CD4-positive, alpha-beta memory T cell (primary cell): ENCODE results near the gene HCAR1. TPM values are rescaled to one million over a fixed set of nuclear protein-coding genes. Genes with fewer than 3 reads are reported as not detected.
"Not testable (repeated sequence)": the region's sequence is repeated elsewhere in the genome, so short reads cannot be mapped to it uniquely, and the experiment has no call there.

Experiments used
- CTCF ChIA-PET: fragments of 350-600 bp; sonication (Branson Sonifier 250); formaldehyde crosslinking; loops from one replicate; lab custom pipeline; 2021; ENCODE audit warnings: inconsistent platforms; ENCODE audit not compliant: partially characterized antibody; lab: Charles Lee
- POLR2A ChIA-PET: fragments of 350-600 bp; sonication (Branson Sonifier 250); formaldehyde crosslinking; loops from one replicate; lab custom pipeline; 2021; ENCODE audit not compliant: partially characterized antibody; lab: Charles Lee
- DNase-seq, 5 donors: peaks; one replicate each; pipeline versions ENCODE4 v3.0.0 to v3.0.0-alpha.2; 2020 to 2022; ENCODE audit warnings: mixed read lengths in 1 of 5
- H3K27ac ChIP-seq: one replicate; pipeline ENCODE4 v1.7.0; 2013; ENCODE audit warnings: low read depth, low read length
- H3K27me3 ChIP-seq: 2 replicates; pipeline ENCODE4 v1.7.0; 2013; ENCODE audit warnings: mild to moderate bottlenecking, low read length, moderate library complexity; ENCODE audit not compliant: insufficient read depth
- H3K36me3 ChIP-seq: 2 replicates; pipeline ENCODE4 v1.7.0; 2013; ENCODE audit warnings: mild to moderate bottlenecking, low read length, moderate library complexity; ENCODE audit not compliant: insufficient read depth
- H3K4me1 ChIP-seq: 2 replicates; pipeline ENCODE4 v1.7.0; 2013; ENCODE audit warnings: mild to moderate bottlenecking, low read length, moderate library complexity; ENCODE audit not compliant: insufficient read depth
- H3K4me3 ChIP-seq, 2 donors: one replicate each; pipeline ENCODE4 v1.7.0; 2013; ENCODE audit warnings: low read length in 2 of 2, mild to moderate bottlenecking in 1 of 2
- H3K9me3 ChIP-seq, 2 donors: one replicate each; pipeline ENCODE4 v1.7.0; 2013; ENCODE audit warnings: low read length in 2 of 2, control low read depth in 1 of 2; ENCODE audit not compliant: control insufficient read depth in 1 of 2
- H3K27ac Mint-ChIP-seq, 7 donors: one replicate each; pipeline ENCODE4 v1.8.0; 2020 to 2021; ENCODE audit warnings: mixed read lengths in 7 of 7, mild to moderate bottlenecking in 6 of 7, inconsistent platforms in 3 of 7, moderate library complexity in 3 of 7
- H3K27me3 Mint-ChIP-seq, 2 donors: one replicate each; pipeline ENCODE4 v1.8.0; 2020 to 2021; ENCODE audit warnings: mixed read lengths in 2 of 2
- H3K36me3 Mint-ChIP-seq, 2 donors: one replicate each; pipeline ENCODE4 v1.8.0; 2020 to 2021; ENCODE audit warnings: mixed read lengths in 2 of 2, inconsistent platforms in 1 of 2, mild to moderate bottlenecking in 1 of 2
- H3K4me1 Mint-ChIP-seq, 4 donors: one replicate each; pipeline ENCODE4 v1.8.0; 2020 to 2021; ENCODE audit warnings: mixed read lengths in 4 of 4, mild to moderate bottlenecking in 1 of 4
- H3K4me3 Mint-ChIP-seq, 8 donors: one replicate each; pipeline ENCODE4 v1.8.0; 2020 to 2021; ENCODE audit warnings: mixed read lengths in 8 of 8, mild to moderate bottlenecking in 7 of 8, moderate library complexity in 6 of 8, inconsistent platforms in 3 of 8
- H3K9me3 Mint-ChIP-seq, 8 donors: one replicate each; pipeline ENCODE4 v1.8.0; 2020 to 2021; ENCODE audit warnings: mixed read lengths in 8 of 8, mild to moderate bottlenecking in 5 of 8, inconsistent platforms in 3 of 8, moderate library complexity in 1 of 8
- intact Hi-C: fragments of 100-400 bp; cut with micrococcal nuclease; formaldehyde crosslinking; loops from one replicate; pipeline ENCODE4 v1.15.1; 2023
- polyA plus RNA-seq, 2 donors: library from polyadenylated mRNA; unstranded; fragments of 300-500 nt; fragmentation: Illumina TruSeq; gene quantifications; one replicate each; pipeline ENCODE4 v1.2.3, GENCODE V29; 2021
- total RNA-seq, 2 experiments: library from RNA; stranded (reverse); gene quantifications; one replicate each; pipeline ENCODE4 v1.2.3, GENCODE V29; 2021

HCAR1 gene, protein sequence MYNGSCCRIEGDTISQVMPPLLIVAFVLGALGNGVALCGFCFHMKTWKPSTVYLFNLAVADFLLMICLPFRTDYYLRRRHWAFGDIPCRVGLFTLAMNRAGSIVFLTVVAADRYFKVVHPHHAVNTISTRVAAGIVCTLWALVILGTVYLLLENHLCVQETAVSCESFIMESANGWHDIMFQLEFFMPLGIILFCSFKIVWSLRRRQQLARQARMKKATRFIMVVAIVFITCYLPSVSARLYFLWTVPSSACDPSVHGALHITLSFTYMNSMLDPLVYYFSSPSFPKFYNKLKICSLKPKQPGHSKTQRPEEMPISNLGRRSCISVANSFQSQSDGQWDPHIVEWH
- total RNA-seq (under 1 TPM; 0.09 to 0.19 TPM), polyA plus RNA-seq (not detected)

DNA sequence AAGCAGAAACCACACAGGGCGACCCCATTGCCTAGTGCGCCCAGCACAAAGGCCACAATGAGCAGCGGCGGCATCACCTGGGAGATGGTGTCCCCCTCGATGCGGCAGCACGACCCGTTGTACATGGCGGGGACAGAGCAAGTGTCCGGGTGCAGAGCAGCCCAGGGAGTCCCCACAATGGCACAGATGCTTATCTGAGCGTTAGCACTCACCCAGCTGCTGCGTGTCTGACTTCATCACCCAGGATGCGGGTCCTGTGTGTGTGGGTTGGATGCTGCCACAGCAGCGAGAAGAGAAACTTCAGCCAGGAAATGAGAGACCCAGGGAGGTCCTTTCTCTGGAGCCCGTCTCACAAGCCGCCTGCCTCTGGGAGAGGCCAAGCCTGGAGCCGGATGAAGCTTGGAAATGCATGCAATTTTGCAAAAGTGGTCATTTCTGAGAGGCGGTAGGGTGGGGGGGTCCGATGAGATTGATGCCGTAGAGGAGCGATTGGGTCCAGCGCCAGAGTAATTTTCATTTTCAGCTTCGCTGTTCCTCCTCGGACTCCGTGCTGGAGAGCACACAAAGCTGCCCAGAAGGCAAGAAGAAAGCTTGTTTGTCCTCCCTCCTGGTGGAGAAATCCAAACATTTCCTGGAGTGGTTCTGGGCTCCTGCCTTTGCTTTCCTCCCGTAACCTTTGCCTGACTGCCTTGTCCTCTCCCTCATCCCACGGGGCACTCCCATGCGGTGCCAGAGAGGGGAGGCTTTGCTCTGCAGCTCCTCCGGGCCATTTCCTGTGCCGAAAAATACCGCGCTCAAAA, at the start of gene HCAR1:
TSS of gene HCAR1 (minus strand) at position 630 of the 800 bp plus-strand sequence. CDS start at position 125, 505 bp downstream.
- intact Hi-C loops: no loop called here
- Mint-ChIP-seq H3K9me3 (no peaks in the 10 kb centered on the region), H3K27ac (peak within 1 kb of the TSS in 3 of 7 donors; percentile 37 to 77 (median 68)), H3K36me3 (no peaks in the 10 kb centered on the region), H3K4me1 (peaks cover 12 to 48% (median 38%) of the 10 kb centered on the region in 4 donors), H3K4me3 (peak within 1 kb of the TSS; percentile 7 to 66 (median 56)), H3K27me3 (no peaks in the 10 kb centered on the region)
- DNase-seq: peak in 4 of 5 donors; percentile 6 to 55 (median 41)
- H3K27me3 ChIP-seq: no peaks in the 10 kb centered on the region
- ChIA-PET CTCF (no interaction called here), POLR2A (no interaction called here)
- peaks cover 37% of the 10 kb centered on the region for H3K4me1 ChIP-seq
- H3K9me3 ChIP-seq: no peaks in the 10 kb centered on the region
- no peak within 1 kb of the TSS for H3K27ac ChIP-seq
- no peaks in the 10 kb centered on the region for H3K36me3 ChIP-seq
- peak within 1 kb of the TSS in 1 of 2 donors; percentile 11 for H3K4me3 ChIP-seq

DNA sequence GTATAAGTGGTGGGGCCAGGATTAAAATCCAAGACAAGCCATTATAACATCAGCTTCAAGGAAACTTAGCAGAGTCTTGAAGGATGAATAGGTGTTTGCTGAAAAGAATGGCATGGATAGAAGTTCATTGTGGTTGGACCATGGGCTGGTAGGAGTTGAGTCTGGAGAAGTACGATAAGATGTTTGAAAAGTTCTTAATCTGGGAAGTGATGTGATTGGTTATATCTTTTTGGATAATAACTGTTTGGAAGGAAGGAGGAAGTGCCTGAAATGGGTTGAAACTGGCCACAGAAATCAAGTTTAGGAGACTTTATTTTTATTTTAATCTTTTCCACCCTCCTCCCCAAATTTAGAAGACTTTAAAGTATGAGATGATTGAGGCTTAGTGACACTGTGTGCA, 26.9 kb upstream of the HCAR1 start:
- Histone ChIP-seq H3K36me3 (peaks cover 45% of the 10 kb centered on the region), H3K27ac (no peak overlapping the region), H3K27me3 (no peaks in the 10 kb centered on the region), H3K4me3 (no peak overlapping the region), H3K4me1 (peaks cover 21% of the 10 kb centered on the region), H3K9me3 (no peaks in the 10 kb centered on the region)
- H3K9me3 Mint-ChIP-seq: no peaks in the 10 kb centered on the region
- no peak for DNase-seq
- peaks cover 33 to 59% (median 44%) of the 10 kb centered on the region in 4 donors for H3K4me1 Mint-ChIP-seq
- H3K27me3 Mint-ChIP-seq: no peaks in the 10 kb centered on the region
- intact Hi-C loops: no loop called here
- peak overlapping the region in 1 of 8 donors; percentile 40 for H3K4me3 Mint-ChIP-seq
- peak overlapping the region in 2 of 7 donors; percentile 35 to 77 for H3K27ac Mint-ChIP-seq
- H3K36me3 Mint-ChIP-seq: peaks cover 42 to 72% of the 10 kb centered on the region in 2 donors
- POLR2A ChIA-PET: no interaction called here
- CTCF ChIA-PET: no interaction called here

DNA sequence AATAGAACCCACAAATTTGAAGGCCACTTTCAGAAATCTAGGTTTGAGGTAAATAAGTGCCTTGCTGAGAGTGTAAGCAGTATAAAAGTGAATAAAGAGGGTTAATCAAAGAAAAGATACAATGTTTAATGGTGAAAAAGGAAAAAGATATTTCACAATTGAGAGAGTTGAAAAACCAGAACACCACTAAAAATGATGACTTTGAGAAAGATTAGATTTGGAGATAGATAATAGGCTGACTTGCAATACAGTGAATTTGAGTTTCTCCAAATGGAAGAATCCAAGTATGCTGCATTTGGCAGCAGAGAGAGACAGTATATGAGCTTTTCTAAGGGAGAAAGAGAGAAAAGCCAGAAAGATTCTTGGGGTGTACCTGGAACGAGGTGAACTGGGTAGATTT, 24.1 kb upstream of the HCAR1 start:
- no peak for DNase-seq
- Mint-ChIP-seq H3K9me3 (peaks cover 0 to 2% (median 0%) of the 10 kb centered on the region in 8 donors), H3K27me3 (no peaks in the 10 kb centered on the region), H3K4me3 (peak overlapping the region in 1 of 8 donors; percentile 37), H3K36me3 (peaks cover 37 to 58% of the 10 kb centered on the region in 2 donors), H3K27ac (peak overlapping the region in 5 of 7 donors; percentile 10 to 96 (median 84)), H3K4me1 (peaks cover 37 to 70% (median 51%) of the 10 kb centered on the region in 4 donors)
- Histone ChIP-seq H3K27ac (no peak overlapping the region), H3K36me3 (peaks cover 37% of the 10 kb centered on the region), H3K27me3 (no peaks in the 10 kb centered on the region), H3K9me3 (no peaks in the 10 kb centered on the region), H3K4me3 (no peak overlapping the region), H3K4me1 (peaks cover 25% of the 10 kb centered on the region)
- intact Hi-C loops: no loop called here
- ChIA-PET CTCF (no interaction called here), POLR2A (interaction anchor here (3.2 kb wide), 1 partner anchor 254 kb away, joined by 14 read pairs; the partner anchor contains the start of gene ZCCHC8)

DNA sequence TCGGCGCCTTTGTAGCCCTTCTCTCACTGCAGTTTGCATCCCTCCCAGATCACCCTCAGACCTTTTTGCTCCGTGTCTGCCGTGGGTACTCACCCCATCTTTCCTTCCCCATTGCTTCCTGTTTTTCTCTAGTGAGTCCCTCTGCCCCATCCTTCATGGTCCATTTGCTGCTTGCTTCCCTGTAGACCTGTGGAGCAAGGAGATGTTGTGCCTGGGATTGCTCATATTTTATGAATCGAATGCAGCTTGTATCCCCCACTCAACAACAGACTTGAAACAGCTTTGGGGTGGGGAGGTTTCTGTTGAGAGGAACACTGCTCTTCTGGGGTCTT, 22.6 kb upstream of the HCAR1 start:
- Histone ChIP-seq H3K27me3 (no peaks in the 10 kb centered on the region), H3K4me1 (peaks cover 19% of the 10 kb centered on the region), H3K9me3 (no peaks in the 10 kb centered on the region), H3K27ac (peak overlapping the region; percentile 87), H3K4me3 (peak overlapping the region; percentile 64 to 77), H3K36me3 (peaks cover 29% of the 10 kb centered on the region)
- H3K9me3 Mint-ChIP-seq: peaks cover 0 to 2% (median 0%) of the 10 kb centered on the region in 8 donors
- H3K27me3 Mint-ChIP-seq: no peaks in the 10 kb centered on the region
- H3K4me3 Mint-ChIP-seq: peak overlapping the region; percentile 93 to 97 (median 94)
- peaks cover 37 to 66% (median 50%) of the 10 kb centered on the region in 4 donors for H3K4me1 Mint-ChIP-seq
- DNase-seq: peak in 1 of 5 donors; percentile 3
- ChIA-PET CTCF (interaction anchor here (1.1 to 2.1 kb wide), 6 partner anchors 11 to 354 kb away, joined by 3 to 15 read pairs (median 4); no protein-coding TSS in a partner anchor), POLR2A (interaction anchor here (0.6 to 3.2 kb wide), 14 partner anchors 9 to 918 kb away, joined by 3 to 14 read pairs (median 3); partner anchors contain the start of genes CCDC62, DIABLO, KNTC1 and MPHOSPH9)
- intact Hi-C loops: no loop called here
- peak overlapping the region; percentile 90 to 99 (median 97) for H3K27ac Mint-ChIP-seq
- peaks cover 34 to 50% of the 10 kb centered on the region in 2 donors for H3K36me3 Mint-ChIP-seq

DNA sequence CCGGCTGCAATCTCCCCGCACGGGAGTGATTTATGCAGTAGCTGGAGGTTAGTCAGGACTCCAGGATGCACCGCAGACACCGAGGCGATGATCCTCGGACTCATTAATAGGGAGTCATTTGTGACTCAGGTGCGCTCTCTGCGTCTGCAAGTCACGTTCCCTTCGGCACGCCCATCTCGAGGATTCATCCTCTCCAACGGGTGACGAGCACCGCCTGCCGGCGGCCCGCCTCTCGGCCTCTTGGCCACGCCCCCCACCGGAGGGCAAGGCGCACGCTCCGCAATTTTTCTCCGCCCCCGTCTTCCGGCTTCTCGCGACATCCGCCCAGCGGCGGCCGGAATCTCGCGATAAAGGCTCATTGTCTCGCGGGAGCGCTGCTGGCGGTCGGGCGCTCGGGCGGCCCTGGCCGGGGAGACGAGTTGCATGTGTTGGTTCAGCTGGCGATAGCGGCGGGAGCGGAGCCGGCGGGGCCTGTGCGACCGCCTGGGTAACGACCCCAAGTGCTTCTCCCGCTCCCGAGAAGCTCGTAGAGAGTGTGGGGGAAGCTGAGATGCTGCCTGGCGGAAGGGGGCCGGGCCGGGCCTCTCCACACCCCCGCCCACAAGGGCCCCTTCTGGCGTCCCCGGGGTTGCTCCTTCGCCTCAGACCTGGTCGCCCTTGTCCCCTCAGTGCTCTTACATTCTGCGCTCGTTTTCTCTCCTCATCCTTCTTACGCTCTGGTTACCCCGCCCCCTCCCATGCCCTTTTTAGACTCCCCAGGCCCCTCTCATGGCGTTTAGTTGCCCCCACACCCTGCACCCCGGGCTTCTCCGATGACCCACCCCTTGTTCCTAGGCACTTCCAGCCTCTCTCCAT, 22.0 kb upstream of the HCAR1 start, which contains the start of gene DENR:
TSS of gene DENR (plus strand) at position 361 of the 855 bp plus-strand sequence. CDS start 878 bp downstream, outside the sequence.
- Histone ChIP-seq H3K27ac (peak within 1 kb of the TSS; percentile 87), H3K4me3 (peak within 1 kb of the TSS; percentile 64 to 77), H3K9me3 (no peaks in the 10 kb centered on the region), H3K27me3 (no peaks in the 10 kb centered on the region), H3K4me1 (peaks cover 19% of the 10 kb centered on the region), H3K36me3 (peaks cover 24% of the 10 kb centered on the region)
- ChIA-PET POLR2A (interaction anchor here (0.8 to 3.2 kb wide), 14 partner anchors 9 to 918 kb away, joined by 3 to 14 read pairs (median 3); partner anchors contain the start of genes CCDC62, DIABLO, KNTC1 and MPHOSPH9), CTCF (interaction anchor here (0.8 to 2.1 kb wide), 8 partner anchors 11 to 353 kb away, joined by 3 to 15 read pairs (median 4); no protein-coding TSS in a partner anchor)
- peaks cover 32 to 47% of the 10 kb centered on the region in 2 donors for H3K36me3 Mint-ChIP-seq
- no peaks in the 10 kb centered on the region for H3K27me3 Mint-ChIP-seq
- intact Hi-C loops: loop anchor here (1.0 kb wide), 5 partner anchors 22 to 353 kb away; partner anchors contain the start of genes CCDC62 and KNTC1
- H3K27ac Mint-ChIP-seq: peak within 1 kb of the TSS; percentile 90 to 99 (median 97)
- peak; percentile 99 to 100 (median 99) for DNase-seq
- peaks cover 35 to 60% (median 47%) of the 10 kb centered on the region in 4 donors for H3K4me1 Mint-ChIP-seq
- H3K4me3 Mint-ChIP-seq: peak within 1 kb of the TSS; percentile 93 to 97 (median 94)
- peaks cover 0 to 2% (median 0%) of the 10 kb centered on the region in 8 donors for H3K9me3 Mint-ChIP-seq

DNA sequence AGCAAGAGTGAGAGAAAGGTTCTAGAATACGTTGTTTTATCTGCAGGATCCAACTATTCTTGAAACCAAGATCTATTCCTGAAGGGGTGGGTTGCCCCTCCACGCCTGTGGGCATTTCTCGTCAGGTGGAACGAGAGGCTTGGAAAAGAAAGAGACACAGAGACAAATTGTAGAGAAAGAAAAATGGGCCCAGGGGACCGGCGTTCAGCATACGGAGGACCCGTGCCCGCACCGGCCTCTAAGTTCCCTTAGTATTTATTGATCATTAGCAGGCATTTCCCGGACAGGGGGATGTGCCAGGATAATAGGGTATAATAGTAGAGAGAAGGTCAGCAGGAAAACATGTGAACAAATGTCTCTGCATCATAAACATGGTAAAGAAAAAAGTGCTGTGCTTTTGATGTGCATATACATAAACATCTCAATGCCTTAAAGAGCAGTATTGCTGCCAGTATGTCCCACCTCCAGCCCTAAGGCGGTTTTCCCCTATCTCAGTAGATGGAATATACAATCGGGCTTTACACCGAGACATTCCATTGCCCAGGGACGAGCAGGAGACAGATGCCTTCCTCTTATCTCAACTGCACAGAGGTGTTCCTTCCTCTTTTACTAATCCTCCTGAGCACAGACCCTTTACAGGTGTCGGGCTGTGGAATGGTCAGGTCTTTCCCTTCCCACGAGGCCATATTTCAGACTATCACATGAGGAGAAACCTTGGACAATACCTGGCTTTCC, 20.3 kb upstream of the HCAR1 start:
- CTCF ChIA-PET, intact Hi-C loops, POLR2A ChIA-PET, H3K4me3 ChIP-seq, H3K27me3 ChIP-seq, H3K27ac ChIP-seq, DNase-seq, H3K9me3 ChIP-seq, H3K27me3 Mint-ChIP-seq, H3K36me3 ChIP-seq, H3K9me3 Mint-ChIP-seq: not testable (repeated sequence)
- peaks cover 19% of the 10 kb centered on the region for H3K4me1 ChIP-seq
- peak overlapping the region in 5 of 8 donors; percentile 45 to 78 (median 74) for H3K4me3 Mint-ChIP-seq
- peak overlapping the region; percentile 35 to 97 (median 90) for H3K27ac Mint-ChIP-seq
- H3K4me1 Mint-ChIP-seq: peaks cover 22 to 45% (median 33%) of the 10 kb centered on the region in 4 donors
- H3K36me3 Mint-ChIP-seq: peaks cover 18 to 31% of the 10 kb centered on the region in 2 donors
